ENCODE measurements around the gene TSPEAR.

- TF ChIP-seq, protein P1, sequence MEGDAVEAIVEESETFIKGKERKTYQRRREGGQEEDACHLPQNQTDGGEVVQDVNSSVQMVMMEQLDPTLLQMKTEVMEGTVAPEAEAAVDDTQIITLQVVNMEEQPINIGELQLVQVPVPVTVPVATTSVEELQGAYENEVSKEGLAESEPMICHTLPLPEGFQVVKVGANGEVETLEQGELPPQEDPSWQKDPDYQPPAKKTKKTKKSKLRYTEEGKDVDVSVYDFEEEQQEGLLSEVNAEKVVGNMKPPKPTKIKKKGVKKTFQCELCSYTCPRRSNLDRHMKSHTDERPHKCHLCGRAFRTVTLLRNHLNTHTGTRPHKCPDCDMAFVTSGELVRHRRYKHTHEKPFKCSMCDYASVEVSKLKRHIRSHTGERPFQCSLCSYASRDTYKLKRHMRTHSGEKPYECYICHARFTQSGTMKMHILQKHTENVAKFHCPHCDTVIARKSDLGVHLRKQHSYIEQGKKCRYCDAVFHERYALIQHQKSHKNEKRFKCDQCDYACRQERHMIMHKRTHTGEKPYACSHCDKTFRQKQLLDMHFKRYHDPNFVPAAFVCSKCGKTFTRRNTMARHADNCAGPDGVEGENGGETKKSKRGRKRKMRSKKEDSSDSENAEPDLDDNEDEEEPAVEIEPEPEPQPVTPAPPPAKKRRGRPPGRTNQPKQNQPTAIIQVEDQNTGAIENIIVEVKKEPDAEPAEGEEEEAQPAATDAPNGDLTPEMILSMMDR (IDR thresholded peaks at IDR 0.05) = no peak
- no peak for TF ChIP-seq ZFX (IDR thresholded peaks at IDR 0.05; ENCODE audit: borderline replicate concordance)
Observed at GRCh38 chr21:44710294-44710665, 1.1 kb downstream of the TSPEAR start.

Data from 22Rv1 (cell line).